ENCODE results near the gene NECAB2.

The NECAB2 gene

DNA sequence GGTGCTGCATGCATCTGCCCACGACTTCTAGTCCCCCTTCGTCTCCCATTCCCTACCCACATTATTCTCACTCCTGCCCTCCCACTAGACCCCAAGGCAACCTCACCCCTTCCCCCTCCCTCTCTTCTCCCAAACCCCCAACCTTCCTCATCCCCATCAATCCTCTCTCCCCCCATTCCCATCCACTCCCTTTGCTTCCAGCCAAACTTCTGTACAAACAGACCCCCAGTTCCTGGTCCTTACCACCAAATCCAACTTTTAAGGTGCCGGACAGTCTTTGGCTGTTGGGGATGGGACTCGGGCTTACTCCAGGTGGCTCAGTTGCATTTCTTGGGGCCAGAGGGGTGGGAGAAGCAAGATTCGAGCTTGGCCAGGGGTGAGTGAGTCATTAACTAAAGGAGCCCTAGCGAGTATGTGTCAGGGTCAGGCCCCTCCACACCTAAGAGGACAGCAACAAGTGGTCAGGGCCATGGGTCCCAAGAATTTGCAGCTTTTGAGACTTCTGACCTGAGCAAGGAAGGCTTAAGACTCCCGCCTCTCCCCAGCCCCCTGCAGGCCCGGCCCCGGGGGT is 74.3 kb downstream of the NECAB2 start, which contains the start of gene SLC38A8:
SLC38A8 (minus strand) TSS at position 488 of the 571 bp plus-strand sequence. CDS start 638 bp downstream, outside the sequence.
- no peak for DNase-seq (ENCODE audit: extremely low read depth in 1 of 2, low read depth in 1 of 2)

- no peak for DNase-seq (ENCODE audit: extremely low read depth in 1 of 2, low read depth in 1 of 2)
These were observed 74.9 kb downstream of the NECAB2 start for GRCh38 chr16:84042879-84043485.

- no peak for DNase-seq (ENCODE audit: extremely low read depth in 1 of 2, low read depth in 1 of 2)
These were observed 75.6 kb downstream of the NECAB2 start for GRCh38 chr16:84043486-84044117.

DNA sequence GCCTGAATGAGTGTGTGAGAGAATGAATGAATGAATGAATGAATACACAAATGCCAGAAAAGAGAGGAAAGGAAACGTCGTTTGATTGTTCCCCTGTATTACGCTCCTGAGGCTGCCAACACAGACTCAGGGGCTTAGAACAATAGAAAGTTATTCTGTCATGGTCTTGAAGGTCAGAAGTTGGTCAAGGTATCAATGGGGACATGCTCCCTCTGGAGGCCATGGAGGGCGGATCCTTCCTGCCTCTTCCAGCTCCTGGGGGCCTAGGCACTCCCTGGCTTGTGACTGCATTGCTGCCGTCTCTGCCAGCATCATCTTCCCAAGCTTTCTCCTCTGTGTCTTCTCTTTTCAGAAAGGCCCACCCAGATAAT is 76.1 kb downstream of the NECAB2 start:
- DNase-seq (ENCODE audit: extremely low read depth in 1 of 2, low read depth in 1 of 2): no peak

- no peak for DNase-seq (ENCODE audit: extremely low read depth in 1 of 2, low read depth in 1 of 2)
These were observed 77.2 kb downstream of the NECAB2 start for GRCh38 chr16:84045001-84045817.

DNA sequence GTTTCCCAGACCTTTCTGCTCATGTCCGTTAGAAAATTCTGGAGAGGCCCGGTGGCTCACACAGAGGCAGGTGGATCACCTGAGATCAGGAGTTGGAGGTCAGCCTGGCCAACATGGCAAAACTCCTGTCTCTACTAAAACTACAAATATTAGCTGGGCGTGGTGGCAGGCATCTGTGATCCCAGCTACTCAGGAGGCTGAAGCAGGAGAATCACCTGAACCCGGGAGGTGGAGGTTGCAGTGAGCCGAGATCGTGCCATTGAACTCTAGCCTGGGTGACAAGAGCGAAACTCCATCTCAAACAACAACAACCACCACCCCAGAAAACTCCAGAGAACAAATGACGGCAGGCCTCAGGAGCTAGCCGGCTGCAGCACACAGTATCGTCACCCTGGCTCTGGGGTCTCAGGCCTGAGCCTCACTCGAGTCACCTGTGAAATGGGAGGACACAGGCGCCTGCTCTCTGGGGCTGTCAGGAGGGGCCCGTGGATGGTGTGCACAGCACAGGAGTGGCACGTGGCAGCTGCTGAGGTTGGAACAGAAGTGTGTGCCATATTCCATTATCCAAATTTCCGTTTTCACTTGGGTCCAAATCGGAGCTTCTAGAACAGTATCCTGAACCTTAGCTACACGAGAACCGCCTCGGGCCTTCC is 77.9 kb downstream of the NECAB2 start:
- no peak for DNase-seq (ENCODE audit: extremely low read depth in 1 of 2, low read depth in 1 of 2)

DNA sequence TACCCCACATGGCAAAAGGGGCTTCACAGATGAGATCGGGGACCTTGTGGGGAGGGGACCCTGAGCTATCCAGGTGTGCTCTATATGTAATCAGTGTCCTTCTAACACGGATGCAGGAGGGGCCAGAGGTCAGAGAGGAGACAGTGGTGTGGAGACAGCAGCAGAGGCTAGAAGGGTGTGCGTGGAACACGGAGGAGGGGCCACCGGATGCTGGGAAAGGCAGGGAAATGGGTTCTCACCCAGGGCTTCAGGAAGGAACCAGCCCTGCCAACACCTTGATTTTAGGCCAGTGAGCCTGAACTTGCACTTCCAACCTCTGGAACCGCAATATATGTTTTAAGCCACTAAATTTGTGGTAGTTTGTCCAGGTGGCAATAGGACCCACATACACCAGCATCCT is 79.2 kb downstream of the NECAB2 start:
- DNase-seq (ENCODE audit: extremely low read depth in 1 of 2, low read depth in 1 of 2): no peak

- DNase-seq (ENCODE audit: extremely low read depth in 1 of 2, low read depth in 1 of 2): no peak
These were observed 79.6 kb downstream of the NECAB2 start for GRCh38 chr16:84047626-84048025.

DNA sequence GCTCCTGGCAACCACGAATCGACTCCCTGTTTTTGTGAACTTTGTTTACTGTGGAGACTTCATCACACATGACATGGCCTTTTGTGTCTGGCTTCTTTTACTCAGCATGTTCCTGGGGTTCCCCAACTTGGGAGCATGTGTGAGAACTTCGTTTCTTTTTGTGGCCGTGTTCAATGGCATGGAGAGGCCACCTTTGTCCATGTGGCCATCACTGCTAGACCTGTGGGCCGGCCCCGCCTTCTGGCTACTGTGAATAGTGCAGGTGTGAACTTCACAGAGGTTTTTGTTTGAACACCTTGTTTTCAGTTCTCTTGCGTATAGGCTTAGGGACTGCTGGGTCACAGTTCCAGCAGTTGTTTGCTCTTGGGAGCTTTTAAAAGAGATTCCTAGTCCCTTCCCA is 80.2 kb downstream of the NECAB2 start:
- no peak for DNase-seq (ENCODE audit: extremely low read depth in 1 of 2, low read depth in 1 of 2)

DNA sequence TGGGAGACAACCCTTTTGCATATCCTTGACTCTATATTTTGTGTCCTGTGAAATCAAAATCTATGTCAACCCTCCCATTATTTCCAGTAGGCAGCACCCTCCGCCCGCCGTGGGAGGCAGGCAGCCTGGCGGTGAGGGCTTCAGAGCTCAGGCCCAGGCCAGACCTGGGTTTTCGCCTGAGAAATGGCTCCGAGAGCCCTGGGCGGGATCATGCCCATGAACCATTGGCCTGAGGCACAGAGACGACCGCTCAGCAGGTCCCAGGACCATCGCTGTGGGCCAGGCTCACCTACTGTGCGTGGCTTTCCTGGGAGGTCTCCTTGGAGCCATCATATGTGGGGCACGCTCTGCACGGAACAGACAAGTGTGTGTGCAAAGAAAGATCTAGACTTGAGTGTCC is 80.8 kb downstream of the NECAB2 start:
- no peak for DNase-seq (ENCODE audit: extremely low read depth in 1 of 2, low read depth in 1 of 2)

- DNase-seq (ENCODE audit: extremely low read depth in 1 of 2, low read depth in 1 of 2): no peak
These were observed 81.5 kb downstream of the NECAB2 start for GRCh38 chr16:84049403-84050060.

GRCh38 chr16:84050316-84050715 is 82.3 kb downstream of the NECAB2 start:
- no peak for DNase-seq (ENCODE audit: extremely low read depth in 1 of 2, low read depth in 1 of 2)

GRCh38 chr16:84052071-84052622 is 84.1 kb downstream of the NECAB2 start:
- no peak for DNase-seq (ENCODE audit: extremely low read depth in 1 of 2, low read depth in 1 of 2)
